ENCODE data around the gene NRXN3. TPM values are rescaled to one million over a fixed set of nuclear protein-coding genes. Genes with fewer than 3 reads are reported as not detected.

The NRXN3 gene
- total and polyA plus RNA-seq, 2 of the 13 experiments (the other 11 are each of a cell fraction or from before 2014, with no cell fraction given): 0.03 TPM; not detected in 1

GRCh38 chr14:79915406-79915805 is 1745.2 kb downstream of the NRXN3 start (continued):
- no peak for TF ChIP-seq ZNF407 (CRISPR knock-in tag; IDR thresholded peaks at IDR 0.05; ENCODE audit: not compliant biosample characterization)
- TF ChIP-seq ZNF263 (CRISPR knock-in tag; IDR thresholded peaks at IDR 0.05): no peak
- TF ChIP-seq BATF2 (CRISPR knock-in tag; IDR thresholded peaks at IDR 0.05): no peak

- no peaks in the 10 kb centered on the region for H3K4me1 ChIP-seq (ENCODE audit: insufficient read depth, low read length)
- in situ Hi-C loops (cut with HindIII; ENCODE audit: extremely low pct_ligation_motif_present, low pct_unique_long_range_greater_than_20kb) (no loop called here), intact Hi-C loops (cut with micrococcal nuclease; ENCODE audit: unreplicated experiment) (no loop called here)
- H3K4me3 ChIP-seq (replicated peaks in 1 of 3; ENCODE audit: insufficient read depth in 1 of 3, low read depth in 2 of 3, low read length in 3 of 3): no peak overlapping the region
- no peak overlapping the region for H3K9ac ChIP-seq (ENCODE audit: insufficient read depth, low read depth, low read length)
- H3K79me2 ChIP-seq (ENCODE audit: insufficient read depth, low read length): no peaks in the 10 kb centered on the region
- no TSS peak for BruUV-seq (replicated peaks)
- H4K20me1 ChIP-seq (ENCODE audit: insufficient read depth, low read length): no peaks in the 10 kb centered on the region
- peaks cover 92% of the 10 kb centered on the region for H3K9me3 ChIP-seq (ENCODE audit: low read length)
- TF ChIP-seq PRPF4 (IDR thresholded peaks at IDR 0.05; ENCODE audit: low read depth, low read length, poor library complexity, severe bottlenecking): no peak
- no peak for TF ChIP-seq ZNF746 (CRISPR knock-in tag; IDR thresholded peaks at IDR 0.05)
- TF ChIP-seq ZNF800 (CRISPR knock-in tag; IDR thresholded peaks at IDR 0.05): no peak
- TF ChIP-seq ZNF160 (CRISPR knock-in tag; IDR thresholded peaks at IDR 0.05): no peak
- no peak overlapping the region for H3K4me2 ChIP-seq (ENCODE audit: low read depth, low read length)
- no peaks in the 10 kb centered on the region for H3K27me3 ChIP-seq (ENCODE audit: control insufficient read depth in 1 of 2, insufficient read depth in 2 of 2, low read length in 2 of 2)
- no peaks in the 10 kb centered on the region for H3K36me3 ChIP-seq (replicated peaks in 1 of 2; ENCODE audit: control insufficient read depth in 1 of 2, insufficient read depth in 2 of 2, low read length in 2 of 2)
- ChIA-PET POLR2A (no interaction called here), CTCF (ENCODE audit: low intra/inter-chr PET ratio, low total read pairs) (no interaction called here)
- H2AFZ ChIP-seq (ENCODE audit: low read length): no peak overlapping the region
- ATAC-seq (no peak), FAIRE-seq (no peak), DNase-seq (ENCODE audit: low spot score) (no peak)
- no peak overlapping the region for H3K27ac ChIP-seq (ENCODE audit: extremely low read length, insufficient read depth, low read length)
Measured at GRCh38 chr14:79916281-79916680, 1746.1 kb downstream of the NRXN3 start.

Measured in HepG2 (cell line).